ENCODE data around the gene LRRC55. TPM values are rescaled to one million over a fixed set of nuclear protein-coding genes. Genes with fewer than 3 reads are reported as not detected.

LRRC55 gene
- total and polyA plus RNA-seq, 2 donors (not counting 3 experiments of a cell fraction or from before 2014, with no cell fraction given), result not detected

- Histone ChIP-seq H3K79me2 (ENCODE audit: control insufficient read depth, insufficient read depth, low read length) (no peaks in the 10 kb centered on the region), H3K9me3 (replicated peaks; ENCODE audit: control insufficient read depth, insufficient read depth, low read length) (no peaks in the 10 kb centered on the region), H3K9me1 (replicated peaks; ENCODE audit: control insufficient read depth, extremely low read depth, insufficient read depth, low read length) (no peaks in the 10 kb centered on the region), H3K27ac (ENCODE audit: insufficient read depth, low read depth, low read length) (no peak overlapping the region), H3K4me3 (replicated peaks in 1 of 3; ENCODE audit: insufficient read depth in 1 of 3, low read depth in 1 of 3, low read length in 3 of 3) (no peak overlapping the region), H3K36me3 (ENCODE audit: control insufficient read depth in 2 of 2, extremely low read depth in 1 of 2, insufficient read depth in 2 of 2, low read length in 2 of 2) (no peaks in the 10 kb centered on the region), H2AFZ (ENCODE audit: low read depth, low read length) (no peak overlapping the region), H3K4me1 (ENCODE audit: control insufficient read depth, extremely low read depth, insufficient read depth, low read length) (no peaks in the 10 kb centered on the region), H3K9ac (replicated peaks; ENCODE audit: extremely low read depth, insufficient read depth, low read length) (no peak overlapping the region), H3K4me2 (ENCODE audit: insufficient read depth, low read length) (no peak overlapping the region), H4K20me1 (replicated peaks; ENCODE audit: control insufficient read depth, extremely low read depth, insufficient read depth, low read length) (no peaks in the 10 kb centered on the region), H3K27me3 (ENCODE audit: control insufficient read depth in 2 of 2, insufficient read depth in 2 of 2, low read length in 2 of 2) (peaks cover 0 to 5% of the 10 kb centered on the region in 2 experiments)
- TF ChIP-seq MAX (IDR thresholded peaks at IDR 0.05; ENCODE audit: insufficient read depth, insufficient read length), result no peak
- TF ChIP-seq EZH2 (IDR thresholded peaks at IDR 0.05; ENCODE audit: borderline replicate concordance, low read depth, low read length, severe bottlenecking), result no peak
- TF ChIP-seq GATA2 (IDR thresholded peaks at IDR 0.05; ENCODE audit: insufficient read depth, insufficient read length, low read depth, low read length), result no peak
- TF ChIP-seq, protein P1, sequence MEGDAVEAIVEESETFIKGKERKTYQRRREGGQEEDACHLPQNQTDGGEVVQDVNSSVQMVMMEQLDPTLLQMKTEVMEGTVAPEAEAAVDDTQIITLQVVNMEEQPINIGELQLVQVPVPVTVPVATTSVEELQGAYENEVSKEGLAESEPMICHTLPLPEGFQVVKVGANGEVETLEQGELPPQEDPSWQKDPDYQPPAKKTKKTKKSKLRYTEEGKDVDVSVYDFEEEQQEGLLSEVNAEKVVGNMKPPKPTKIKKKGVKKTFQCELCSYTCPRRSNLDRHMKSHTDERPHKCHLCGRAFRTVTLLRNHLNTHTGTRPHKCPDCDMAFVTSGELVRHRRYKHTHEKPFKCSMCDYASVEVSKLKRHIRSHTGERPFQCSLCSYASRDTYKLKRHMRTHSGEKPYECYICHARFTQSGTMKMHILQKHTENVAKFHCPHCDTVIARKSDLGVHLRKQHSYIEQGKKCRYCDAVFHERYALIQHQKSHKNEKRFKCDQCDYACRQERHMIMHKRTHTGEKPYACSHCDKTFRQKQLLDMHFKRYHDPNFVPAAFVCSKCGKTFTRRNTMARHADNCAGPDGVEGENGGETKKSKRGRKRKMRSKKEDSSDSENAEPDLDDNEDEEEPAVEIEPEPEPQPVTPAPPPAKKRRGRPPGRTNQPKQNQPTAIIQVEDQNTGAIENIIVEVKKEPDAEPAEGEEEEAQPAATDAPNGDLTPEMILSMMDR (IDR thresholded peaks at IDR 0.05; ENCODE audit: extremely low read depth in 1 of 2, insufficient read depth in 1 of 2, low read depth in 1 of 2, low read length in 2 of 2), result no peak
- TF ChIP-seq POLR2AphosphoS5 (IDR thresholded peaks at IDR 0.05; ENCODE audit: insufficient read depth, low read depth, low read length), result no peak
- no peak for TF ChIP-seq POLR2A (IDR thresholded peaks at IDR 0.05; ENCODE audit: low read depth, low read length)
- no peak for TF ChIP-seq JUN (IDR thresholded peaks at IDR 0.05; ENCODE audit: borderline replicate concordance, insufficient read depth, insufficient read length, low read depth)
- TF ChIP-seq FOS (IDR thresholded peaks at IDR 0.05; ENCODE audit: borderline replicate concordance, insufficient read depth, low read length), result no peak
- no peak for TF ChIP-seq MYC (IDR thresholded peaks at IDR 0.05; ENCODE audit: low read depth, low read length)
- ChIA-PET POLR2A (no interaction called here), CTCF (interaction anchor here (1.4 kb wide), 1 partner anchor 91 kb away, joined by 5 read pairs; no protein-coding TSS in a partner anchor)
- intact Hi-C loops (cut with micrococcal nuclease) (no loop called here), dilution Hi-C loops (cut with MboI; ENCODE audit: extremely low pct_ligation_motif_present, low sequenced_read_pairs) (no loop called here)
- DNase-seq (ENCODE audit: low read depth, low spot score), result no peak
- BruUV-seq (replicated peaks), result no TSS peak
- no peak for FAIRE-seq
Observed at GRCh38 chr11:57158180-57158579, 23.6 kb upstream of the LRRC55 start.

Measured in endothelial cell of umbilical vein (primary cell).